ENCODE measurements around the gene TRAK1.

Gene TRAK1

GRCh38 chr3:42262525-42262924 is 171.4 kb downstream of the TRAK1 start:
- DNase-seq (ENCODE audit: low spot score in 2 of 2), result no peak
- Mint-ChIP-seq H3K27ac (no peak overlapping the region), H3K4me3 (no peak overlapping the region), H3K4me1 (peaks cover 5% of the 10 kb centered on the region), H3K9me3 (no peaks in the 10 kb centered on the region), H3K36me3 (no peaks in the 10 kb centered on the region)
- ATAC-seq, result no peak

- H3K4me1 Mint-ChIP-seq, result peaks cover 5% of the 10 kb centered on the region
These were observed 172.5 kb downstream of the TRAK1 start for GRCh38 chr3:42263354-42264346.

GRCh38 chr3:42264399-42265058 is 173.4 kb downstream of the TRAK1 start:
- ATAC-seq, result no peak
- H3K27ac Mint-ChIP-seq, result no peak overlapping the region
- no peak for DNase-seq (ENCODE audit: low spot score in 2 of 2)
- H3K9me3 Mint-ChIP-seq, result no peaks in the 10 kb centered on the region
- no peaks in the 10 kb centered on the region for H3K36me3 Mint-ChIP-seq
- peaks cover 5% of the 10 kb centered on the region for H3K4me1 Mint-ChIP-seq
- H3K4me3 Mint-ChIP-seq, result no peak overlapping the region

More at GRCh38 chr3:42263354-42264346, 172.5 kb downstream of the TRAK1 start:
- DNase-seq (ENCODE audit: low spot score in 2 of 2) (no peak), ATAC-seq (no peak)
- Mint-ChIP-seq H3K4me3 (no peak overlapping the region), H3K9me3 (no peaks in the 10 kb centered on the region), H3K27ac (no peak overlapping the region), H3K36me3 (no peaks in the 10 kb centered on the region)

- Mint-ChIP-seq H3K9me3 (no peaks in the 10 kb centered on the region), H3K4me1 (peaks cover 5% of the 10 kb centered on the region), H3K27ac (no peak overlapping the region), H3K4me3 (no peak overlapping the region), H3K36me3 (no peaks in the 10 kb centered on the region)
- DNase-seq (ENCODE audit: low spot score in 2 of 2) (no peak), ATAC-seq (no peak)
These were observed 174.2 kb downstream of the TRAK1 start for GRCh38 chr3:42265059-42265991.

- Mint-ChIP-seq H3K27ac (no peak within 1 kb of the TSS), H3K36me3 (no peaks in the 10 kb centered on the region), H3K4me1 (peaks cover 5% of the 10 kb centered on the region), H3K9me3 (no peaks in the 10 kb centered on the region), H3K4me3 (no peak within 1 kb of the TSS)
- DNase-seq (ENCODE audit: low spot score in 2 of 2) (no peak), ATAC-seq (no peak)
These were observed 174.9 kb downstream of the TRAK1 start, which contains the start of gene CCK for GRCh38 chr3:42266085-42266484. CCK (minus strand) TSS chr3:42266185; CDS start chr3:42263630, 2,555 bp downstream.

GRCh38 chr3:42267878-42268277 is 176.7 kb downstream of the TRAK1 start:
- H3K4me1 Mint-ChIP-seq, result peaks cover 5% of the 10 kb centered on the region
- H3K9me3 Mint-ChIP-seq, result no peaks in the 10 kb centered on the region
- no peaks in the 10 kb centered on the region for H3K36me3 Mint-ChIP-seq
- H3K27ac Mint-ChIP-seq, result no peak overlapping the region
- DNase-seq (ENCODE audit: low spot score in 2 of 2) (no peak), ATAC-seq (no peak)
- no peak overlapping the region for H3K4me3 Mint-ChIP-seq

GRCh38 chr3:42269647-42270046 is 178.5 kb downstream of the TRAK1 start:
- Mint-ChIP-seq H3K4me1 (peaks cover 2% of the 10 kb centered on the region), H3K9me3 (no peaks in the 10 kb centered on the region), H3K27ac (no peak overlapping the region), H3K36me3 (no peaks in the 10 kb centered on the region), H3K4me3 (no peak overlapping the region)
- ATAC-seq, result no peak
- DNase-seq (ENCODE audit: low spot score in 2 of 2), result no peak

- Mint-ChIP-seq H3K27ac (no peak overlapping the region), H3K36me3 (no peaks in the 10 kb centered on the region), H3K9me3 (no peaks in the 10 kb centered on the region), H3K4me1 (no peaks in the 10 kb centered on the region), H3K4me3 (no peak overlapping the region)
- ATAC-seq (no peak), DNase-seq (ENCODE audit: low spot score in 2 of 2) (no peak)
These were observed 179.4 kb downstream of the TRAK1 start for GRCh38 chr3:42270561-42270960.

- DNase-seq (ENCODE audit: low spot score in 2 of 2), result no peak
- H3K4me3 Mint-ChIP-seq, result no peak overlapping the region
- H3K36me3 Mint-ChIP-seq, result no peaks in the 10 kb centered on the region
- H3K27ac Mint-ChIP-seq, result no peak overlapping the region
- no peak for ATAC-seq
- H3K9me3 Mint-ChIP-seq, result no peaks in the 10 kb centered on the region
- no peaks in the 10 kb centered on the region for H3K4me1 Mint-ChIP-seq
These were observed 180.6 kb downstream of the TRAK1 start for GRCh38 chr3:42271786-42272185.

GRCh38 chr3:42273361-42273760 is 182.2 kb downstream of the TRAK1 start:
- no peaks in the 10 kb centered on the region for H3K4me1 Mint-ChIP-seq
- H3K27ac Mint-ChIP-seq, result no peak overlapping the region
- no peaks in the 10 kb centered on the region for H3K36me3 Mint-ChIP-seq
- no peak for DNase-seq (ENCODE audit: low spot score in 2 of 2)
- no peak for ATAC-seq
- H3K4me3 Mint-ChIP-seq, result no peak overlapping the region
- no peaks in the 10 kb centered on the region for H3K9me3 Mint-ChIP-seq

- Mint-ChIP-seq H3K9me3 (peaks cover 4% of the 10 kb centered on the region), H3K4me3 (no peak overlapping the region), H3K36me3 (no peaks in the 10 kb centered on the region), H3K4me1 (no peaks in the 10 kb centered on the region), H3K27ac (no peak overlapping the region)
- ATAC-seq (no peak), DNase-seq (ENCODE audit: low spot score in 2 of 2) (no peak)
These were observed 183.1 kb downstream of the TRAK1 start for GRCh38 chr3:42274266-42274665.

- no peak for DNase-seq (ENCODE audit: low spot score in 2 of 2)
- ATAC-seq, result no peak
- Mint-ChIP-seq H3K36me3 (no peaks in the 10 kb centered on the region), H3K9me3 (peaks cover 12% of the 10 kb centered on the region), H3K27ac (no peak overlapping the region), H3K4me1 (no peaks in the 10 kb centered on the region), H3K4me3 (no peak overlapping the region)
These were observed 184.1 kb downstream of the TRAK1 start for GRCh38 chr3:42275217-42275616.
